Measurements from ENCODE around the gene TAMM41. TPM values are rescaled to one million over a fixed set of nuclear protein-coding genes. Genes with fewer than 3 reads are reported as not detected.
A peak's percentile ranks its signal among the peaks of the same experiment; 100 is the strongest.

Gene TAMM41
- total and polyA plus RNA-seq, 2 experiments from 2014 or later = 9.6 to 14.1 TPM

DNA sequence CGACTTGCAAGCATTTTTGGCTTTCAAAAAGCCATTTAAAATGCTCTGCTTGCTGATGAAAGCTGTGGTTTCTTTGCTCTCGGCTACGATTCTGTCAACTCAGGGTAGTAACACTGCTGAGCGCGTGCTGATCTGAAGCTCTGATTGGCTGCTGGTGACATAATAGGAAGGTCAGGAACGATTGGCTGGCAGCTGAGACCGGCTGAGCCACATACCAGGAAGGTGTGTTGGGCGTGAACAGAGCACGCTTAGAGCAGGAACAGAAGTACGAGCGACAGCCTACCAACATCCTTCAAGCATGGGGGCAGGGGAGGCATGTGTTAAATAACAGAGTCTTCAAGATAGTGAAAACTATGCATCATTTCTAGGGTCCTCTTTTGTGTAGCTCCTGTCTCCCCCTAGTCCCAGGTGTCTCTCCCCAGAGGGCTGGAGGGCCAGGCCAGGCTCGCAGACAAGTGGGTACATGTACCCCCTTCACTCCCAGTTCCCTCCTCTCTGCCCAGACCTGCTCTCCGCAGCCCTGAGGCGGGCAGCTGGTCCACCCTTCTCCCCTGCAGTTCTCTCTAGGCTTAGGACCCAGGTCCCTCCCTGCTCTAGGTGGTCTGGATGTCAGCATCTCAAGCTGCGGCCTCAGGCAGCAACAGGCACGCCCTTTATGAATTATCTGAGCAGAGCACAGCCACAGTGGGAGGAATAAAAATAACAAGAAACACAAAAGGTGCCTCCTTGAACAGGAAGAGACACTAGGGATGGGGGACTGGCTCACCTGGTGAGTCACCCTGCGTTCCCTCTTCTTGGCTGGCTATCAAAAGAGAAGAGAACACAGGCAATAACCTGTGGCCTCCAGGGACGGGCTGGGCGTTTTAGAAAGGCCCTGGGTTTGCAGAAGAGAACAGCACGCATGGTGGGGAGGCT is 76.0 kb downstream of the TAMM41 start:
- Histone ChIP-seq H3K79me2 (no peaks in the 10 kb centered on the region), H3K36me3 (replicated peaks; ENCODE audit: insufficient read depth, low read depth) (no peaks in the 10 kb centered on the region), H3K27ac (peak overlapping the region; percentile 91), H3K4me1 (ENCODE audit: insufficient read depth) (peaks cover 11% of the 10 kb centered on the region), H3K4me2 (peak overlapping the region; percentile 67), H3K9me2 (replicated peaks; ENCODE audit: insufficient read depth) (no peaks in the 10 kb centered on the region), H3K4me3 (no peak overlapping the region), H3K27me3 (no peaks in the 10 kb centered on the region), H2AFZ (peak overlapping the region; percentile 16), H3K9me3 (ENCODE audit: low read depth) (no peaks in the 10 kb centered on the region), H4K20me1 (ENCODE audit: insufficient read depth, poor library complexity, severe bottlenecking) (no peaks in the 10 kb centered on the region)
- WGBS (ENCODE audit: low lambda C conversion rate, missing lambda C conversion rate) = 26% methylated on average over 20 of the region's 20 CpGs
- TF ChIP-seq, protein P1, sequence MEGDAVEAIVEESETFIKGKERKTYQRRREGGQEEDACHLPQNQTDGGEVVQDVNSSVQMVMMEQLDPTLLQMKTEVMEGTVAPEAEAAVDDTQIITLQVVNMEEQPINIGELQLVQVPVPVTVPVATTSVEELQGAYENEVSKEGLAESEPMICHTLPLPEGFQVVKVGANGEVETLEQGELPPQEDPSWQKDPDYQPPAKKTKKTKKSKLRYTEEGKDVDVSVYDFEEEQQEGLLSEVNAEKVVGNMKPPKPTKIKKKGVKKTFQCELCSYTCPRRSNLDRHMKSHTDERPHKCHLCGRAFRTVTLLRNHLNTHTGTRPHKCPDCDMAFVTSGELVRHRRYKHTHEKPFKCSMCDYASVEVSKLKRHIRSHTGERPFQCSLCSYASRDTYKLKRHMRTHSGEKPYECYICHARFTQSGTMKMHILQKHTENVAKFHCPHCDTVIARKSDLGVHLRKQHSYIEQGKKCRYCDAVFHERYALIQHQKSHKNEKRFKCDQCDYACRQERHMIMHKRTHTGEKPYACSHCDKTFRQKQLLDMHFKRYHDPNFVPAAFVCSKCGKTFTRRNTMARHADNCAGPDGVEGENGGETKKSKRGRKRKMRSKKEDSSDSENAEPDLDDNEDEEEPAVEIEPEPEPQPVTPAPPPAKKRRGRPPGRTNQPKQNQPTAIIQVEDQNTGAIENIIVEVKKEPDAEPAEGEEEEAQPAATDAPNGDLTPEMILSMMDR (IDR thresholded peaks at IDR 0.05; ENCODE audit: poor library complexity) = no peak
- TF ChIP-seq EZH2phosphoT487 (IDR thresholded peaks at IDR 0.05; ENCODE audit: low read depth, severe bottlenecking, unreplicated experiment) (no peak), EZH2 (IDR thresholded peaks at IDR 0.05; ENCODE audit: borderline replicate concordance) (no peak)
- DNase-seq (ENCODE audit: low spot score) = peak; percentile 94

DNA sequence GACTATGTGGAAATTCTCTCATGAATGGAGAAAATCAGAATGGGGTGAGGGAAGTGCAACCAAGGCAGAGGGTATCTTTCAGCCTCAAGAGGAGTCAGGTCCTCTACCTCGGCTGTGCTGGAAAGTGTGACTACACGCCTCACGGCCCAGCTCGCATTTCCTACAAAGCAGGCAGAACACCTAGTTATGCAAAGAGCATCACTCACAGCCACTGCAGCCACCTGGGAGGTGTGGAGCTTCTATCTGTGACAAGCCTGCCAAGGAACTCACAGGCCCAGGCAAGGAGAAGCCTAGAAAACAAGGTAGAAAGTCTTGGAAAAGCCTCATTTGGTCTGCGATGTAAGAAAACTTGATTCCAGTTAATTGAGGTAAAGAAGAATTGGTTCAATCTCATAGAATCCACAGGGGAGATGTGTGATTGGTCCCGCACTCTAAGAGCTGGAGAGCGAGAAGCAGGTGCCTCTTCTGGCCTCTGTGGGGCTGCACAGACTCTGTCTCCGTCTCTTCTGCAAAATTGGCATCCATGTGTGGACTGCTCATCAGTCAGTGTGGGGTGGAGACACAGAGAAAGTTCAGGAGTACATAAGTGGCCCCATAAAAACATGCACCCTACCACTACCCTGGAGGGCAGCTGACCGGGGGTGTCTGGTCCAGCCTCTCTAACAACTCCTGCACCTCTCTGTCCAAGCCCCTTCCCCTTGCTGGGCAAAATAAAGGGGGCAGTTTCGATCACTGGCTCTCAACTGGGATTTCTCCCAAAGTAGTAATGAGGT is 76.8 kb downstream of the TAMM41 start:
- Histone ChIP-seq H3K27me3 (no peaks in the 10 kb centered on the region), H2AFZ (no peak overlapping the region), H3K36me3 (replicated peaks; ENCODE audit: insufficient read depth, low read depth) (no peaks in the 10 kb centered on the region), H3K9me2 (replicated peaks; ENCODE audit: insufficient read depth) (no peaks in the 10 kb centered on the region), H3K4me1 (ENCODE audit: insufficient read depth) (peaks cover 11% of the 10 kb centered on the region), H3K27ac (peak overlapping the region; percentile 74), H3K4me3 (no peak overlapping the region), H3K4me2 (peak overlapping the region; percentile 67), H4K20me1 (ENCODE audit: insufficient read depth, poor library complexity, severe bottlenecking) (no peaks in the 10 kb centered on the region), H3K79me2 (no peaks in the 10 kb centered on the region), H3K9me3 (ENCODE audit: low read depth) (no peaks in the 10 kb centered on the region)
- peak; percentile 9 for DNase-seq (ENCODE audit: low spot score)
- TF ChIP-seq EZH2phosphoT487 (IDR thresholded peaks at IDR 0.05; ENCODE audit: low read depth, severe bottlenecking, unreplicated experiment) (no peak), EZH2 (IDR thresholded peaks at IDR 0.05; ENCODE audit: borderline replicate concordance) (no peak)
- TF ChIP-seq, protein P1 (IDR thresholded peaks at IDR 0.05; ENCODE audit: poor library complexity) = no peak
- 68% methylated on average over 10 of the region's 10 CpGs for WGBS (ENCODE audit: low lambda C conversion rate, missing lambda C conversion rate)

DNA sequence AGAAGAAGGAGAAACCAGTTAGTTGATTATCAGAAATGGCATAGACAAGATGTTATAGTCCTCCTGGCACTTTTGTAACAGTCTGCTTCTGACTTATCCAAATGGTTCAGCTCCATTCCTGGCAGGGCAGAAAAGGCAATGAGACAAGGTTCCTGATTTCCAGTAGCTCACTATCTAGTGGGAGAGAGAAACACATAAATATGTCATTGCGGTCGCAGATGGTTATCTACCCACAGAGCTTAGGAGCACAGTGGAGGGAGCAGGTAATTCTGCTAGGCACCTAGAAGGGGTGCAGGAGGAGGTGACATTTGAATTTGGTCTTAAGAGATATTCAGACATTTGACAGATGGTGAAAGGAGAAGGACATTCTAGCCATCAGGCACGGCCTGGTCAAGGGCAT is 78.1 kb downstream of the TAMM41 start:
- H3K9me2 ChIP-seq (replicated peaks; ENCODE audit: insufficient read depth) = no peaks in the 10 kb centered on the region
- H3K27ac ChIP-seq = no peak overlapping the region
- 88% methylated on average over 3 of the region's 3 CpGs for WGBS (ENCODE audit: low lambda C conversion rate, missing lambda C conversion rate)
- TF ChIP-seq, protein P1 (IDR thresholded peaks at IDR 0.05; ENCODE audit: poor library complexity) = no peak
- TF ChIP-seq EZH2phosphoT487 (IDR thresholded peaks at IDR 0.05; ENCODE audit: low read depth, severe bottlenecking, unreplicated experiment) (no peak), EZH2 (IDR thresholded peaks at IDR 0.05; ENCODE audit: borderline replicate concordance) (no peak)
- H4K20me1 ChIP-seq (ENCODE audit: insufficient read depth, poor library complexity, severe bottlenecking) = no peaks in the 10 kb centered on the region
- H2AFZ ChIP-seq = no peak overlapping the region
- no peaks in the 10 kb centered on the region for H3K27me3 ChIP-seq
- H3K79me2 ChIP-seq = no peaks in the 10 kb centered on the region
- no peak for DNase-seq (ENCODE audit: low spot score)
- H3K9me3 ChIP-seq (ENCODE audit: low read depth) = no peaks in the 10 kb centered on the region
- H3K4me2 ChIP-seq = no peak overlapping the region
- peaks cover 11% of the 10 kb centered on the region for H3K4me1 ChIP-seq (ENCODE audit: insufficient read depth)
- H3K36me3 ChIP-seq (replicated peaks; ENCODE audit: insufficient read depth, low read depth) = no peaks in the 10 kb centered on the region
- H3K4me3 ChIP-seq = no peak overlapping the region
